H9 (cell line): ENCODE measurements around the gene HMCN1. TPM values are rescaled to one million over a fixed set of nuclear protein-coding genes. Genes with fewer than 3 reads are reported as not detected.

ENCODE experiments used
- DNase-seq: peaks from one replicate; pipeline ENCODE4 v3.0.0-alpha.2; 2017
- H2AFZ ChIP-seq: one replicate; pipeline ENCODE4 v1.6.1; 2013; ENCODE audit warnings: mild to moderate bottlenecking, low read length, control low read depth, moderate library complexity
- H2AK5ac ChIP-seq: 2 replicates; pipeline ENCODE4 v1.6.1; 2013; ENCODE audit warnings: low read length, control low read depth, mixed read lengths; ENCODE audit not compliant: insufficient read length
- H2BK120ac ChIP-seq: one replicate; pipeline ENCODE4 v1.6.1; 2013; ENCODE audit warnings: low read depth, mild to moderate bottlenecking, low read length, control low read depth, inconsistent platforms; ENCODE audit not compliant: poor library complexity, severe bottlenecking
- H2BK12ac ChIP-seq: 2 replicates; pipeline ENCODE4 v1.6.1; 2013; ENCODE audit warnings: low read length, control low read depth, mixed read lengths, low read depth; ENCODE audit not compliant: insufficient read length
- H2BK15ac ChIP-seq: 2 replicates; pipeline ENCODE4 v1.6.1; 2013; ENCODE audit warnings: low read depth, low read length, control low read depth
- H2BK20ac ChIP-seq: one replicate; pipeline ENCODE4 v1.6.1; 2013; ENCODE audit warnings: low read depth, mild to moderate bottlenecking, low read length, control low read depth, inconsistent platforms; ENCODE audit not compliant: poor library complexity, severe bottlenecking
- H2BK5ac ChIP-seq: 2 replicates; pipeline ENCODE4 v1.6.1; 2013; ENCODE audit warnings: low read length, control low read depth, mixed read lengths; ENCODE audit not compliant: insufficient read length
- H3K14ac ChIP-seq: 2 replicates; pipeline ENCODE4 v1.6.1; 2013; ENCODE audit warnings: low read length, control low read depth; ENCODE audit not compliant: insufficient read depth
- H3K18ac ChIP-seq: 2 replicates; pipeline ENCODE4 v1.6.1; 2013; ENCODE audit warnings: low read depth, mild to moderate bottlenecking, mixed read lengths, low read length, control low read depth; ENCODE audit not compliant: insufficient read length
- H3K23ac ChIP-seq: 2 replicates; pipeline ENCODE4 v1.6.1; 2013; ENCODE audit warnings: low read length, control low read depth, mixed read lengths, low read depth; ENCODE audit not compliant: insufficient read length
- H3K23me2 ChIP-seq: 2 replicates; pipeline ENCODE4 v1.6.1; 2013; ENCODE audit warnings: low read depth, mild to moderate bottlenecking, mixed read lengths, low read length, control low read depth; ENCODE audit not compliant: insufficient read length, poor library complexity, severe bottlenecking
- H3K27ac ChIP-seq: 2 replicates; pipeline ENCODE4 v1.5.1; 2013; ENCODE audit warnings: low read length, control low read depth, mixed read lengths, low read depth; ENCODE audit not compliant: insufficient read length
- H3K27me3 ChIP-seq: 2 replicates; pipeline ENCODE4 v1.6.1; 2013; ENCODE audit warnings: low read length, control low read depth, inconsistent platforms; ENCODE audit not compliant: insufficient read depth
- H3K4ac ChIP-seq: 2 replicates; pipeline ENCODE4 v1.6.1; 2013; ENCODE audit warnings: low read depth, mild to moderate bottlenecking, control low read depth, inconsistent platforms, low read length, moderate library complexity
- H3K4me1 ChIP-seq: 2 replicates; pipeline ENCODE4 v1.6.1; 2013; ENCODE audit warnings: low read length, control low read depth, inconsistent platforms; ENCODE audit not compliant: insufficient read depth
- H3K4me2 ChIP-seq: 2 replicates; pipeline ENCODE4 v1.6.1; 2013; ENCODE audit warnings: low read length, control low read depth, mixed read lengths; ENCODE audit not compliant: insufficient read length, insufficient read depth
- H3K56ac ChIP-seq: 2 replicates; pipeline ENCODE4 v1.6.1; 2013; ENCODE audit warnings: low read depth, mild to moderate bottlenecking, mixed read lengths, low read length, control low read depth; ENCODE audit not compliant: insufficient read length
- H3K79me1 ChIP-seq: 2 replicates; pipeline ENCODE4 v1.6.1; 2013; ENCODE audit warnings: low read depth, mild to moderate bottlenecking, moderate library complexity, low read length, control low read depth, inconsistent platforms; ENCODE audit not compliant: insufficient read depth, poor library complexity, severe bottlenecking
- H3K79me2 ChIP-seq: 2 replicates; pipeline ENCODE4 v1.6.1; 2013; ENCODE audit warnings: low read length, control low read depth, inconsistent platforms; ENCODE audit not compliant: insufficient read depth
- H3K9ac ChIP-seq: 2 replicates; pipeline ENCODE4 v1.6.1; 2013; ENCODE audit warnings: low read length, control low read depth, mixed read lengths; ENCODE audit not compliant: insufficient read length; ENCODE audit errors: extremely low read depth
- H3K9me3 ChIP-seq: one replicate; pipeline ENCODE4 v1.6.1; 2013; ENCODE audit warnings: low read depth, low read length, inconsistent platforms; ENCODE audit not compliant: control insufficient read depth
- H3T11ph ChIP-seq: one replicate; pipeline ENCODE4 v1.6.1; 2013; ENCODE audit warnings: mild to moderate bottlenecking, low read length, control low read depth, inconsistent platforms
- H4K20me1 ChIP-seq: one replicate; pipeline ENCODE4 v1.6.1; 2013; ENCODE audit not compliant: control insufficient read depth, insufficient read length, insufficient read depth
- H4K5ac ChIP-seq: 2 replicates; pipeline ENCODE4 v1.6.1; 2013; ENCODE audit warnings: low read depth, mild to moderate bottlenecking, mixed read lengths, low read length, control low read depth; ENCODE audit not compliant: insufficient read length
- H4K8ac ChIP-seq: replicated peaks from 2 replicates; pipeline ENCODE4 v1.6.1; 2013; ENCODE audit warnings: low read length, control low read depth, mixed read lengths, low read depth; ENCODE audit not compliant: insufficient read length
- H4K91ac ChIP-seq: 2 replicates; pipeline ENCODE4 v1.6.1; 2013; ENCODE audit warnings: low read depth, mild to moderate bottlenecking, moderate library complexity, mixed read lengths, low read length, control low read depth; ENCODE audit not compliant: insufficient read length
- H3K27ac Mint-ChIP-seq, 3 experiments: 2 replicates in 2 of 3; 3 replicates in 1 of 3; pipeline ENCODE4 v1.8.0; 2020 to 2021; ENCODE audit warnings: mixed read lengths in 3 of 3, mild to moderate bottlenecking in 1 of 3, moderate library complexity in 1 of 3
- H3K27me3 Mint-ChIP-seq: 2 replicates; pipeline ENCODE4 v1.8.0; 2021; ENCODE audit warnings: low read depth, mild to moderate bottlenecking, moderate library complexity, mixed read lengths
- H3K36me3 Mint-ChIP-seq, 3 experiments: 2 replicates in 2 of 3; 3 replicates in 1 of 3; pipeline ENCODE4 v1.8.0; 2020 to 2021; ENCODE audit warnings: low read depth in 3 of 3, mixed read lengths in 3 of 3; ENCODE audit not compliant: insufficient read depth in 1 of 3
- H3K4me1 Mint-ChIP-seq, 2 experiments: 2 replicates each; pipeline ENCODE4 v1.8.0; 2020; ENCODE audit warnings: mixed read lengths in 2 of 2
- H3K4me3 Mint-ChIP-seq, 2 experiments: 2 replicates in 1 of 2; 3 replicates in 1 of 2; pipeline ENCODE4 v1.8.0; 2020 to 2021; ENCODE audit warnings: mild to moderate bottlenecking in 2 of 2, mixed read lengths in 2 of 2, moderate library complexity in 1 of 2
- H3K9me3 Mint-ChIP-seq, 2 experiments: 2 replicates in 1 of 2; 3 replicates in 1 of 2; pipeline ENCODE4 v1.8.0; 2020; ENCODE audit warnings: mild to moderate bottlenecking in 2 of 2, mixed read lengths in 2 of 2, moderate library complexity in 1 of 2
- CTCF ChIP-seq: fragments of 200-600 bp; sonication (generic); conservative IDR thresholded peaks from 3 replicates; pipeline ENCODE4 v1.8.0; 2021; ENCODE audit warnings: antibody characterized with exemption, mild to moderate bottlenecking
- WGBS: extraction: QIAGEN DNeasy Blood & Tissue Kit; methylation state at CpG from one replicate; pipeline ENCODE4 v1.1.7; 2013; ENCODE audit warnings: missing lambda C conversion rate, low lambda C conversion rate, mixed read lengths; ENCODE audit not compliant: insufficient read length; ENCODE audit errors: extremely low coverage; 5-methylcytosine and 5-hydroxymethylcytosine counted together
- total RNA-seq: library from RNA; stranded (reverse); gene quantifications from 2 replicates; pipeline ENCODE4 v1.2.1, GENCODE V29; 2021

Gene HMCN1
- total RNA-seq, 1 experiment from 2014 or later: 3.3 TPM

GRCh38 chr1:185894791-185895190, 160.6 kb downstream of the HMCN1 start:
- Histone ChIP-seq H3K27ac (no peak overlapping the region), H3K4me1 (no peaks in the 10 kb centered on the region; the same call in 1 of the 2 replicates), H3K4ac (no peak overlapping the region), H3K79me1 (no peaks in the 10 kb centered on the region), H2AFZ (no peak overlapping the region), H2BK20ac (no peak overlapping the region), H3T11ph (no peak overlapping the region), H2BK12ac (no peak overlapping the region), H4K5ac (no peak overlapping the region), H4K91ac (no peak overlapping the region), H2BK5ac (no peak overlapping the region), H4K20me1 (no peaks in the 10 kb centered on the region), H2BK15ac (no peak overlapping the region), H3K56ac (no peak overlapping the region), H3K14ac (no peak overlapping the region), H2BK120ac (no peak overlapping the region), H4K8ac (no peak overlapping the region), H3K18ac (no peak overlapping the region), H3K4me2 (no peak overlapping the region), H2AK5ac (no peak overlapping the region), H3K23me2 (no peaks in the 10 kb centered on the region), H3K9me3 (no peaks in the 10 kb centered on the region), H3K79me2 (no peaks in the 10 kb centered on the region), H3K27me3 (no peaks in the 10 kb centered on the region), H3K9ac (no peak overlapping the region), H3K23ac (no peak overlapping the region)
- H3K36me3 Mint-ChIP-seq: peaks cover 4 to 15% (median 6%) of the 10 kb centered on the region in 3 experiments; a peak in 5 of 7 replicates
- DNase-seq: no peak
- H3K9me3 Mint-ChIP-seq: peaks cover 4 to 6% of the 10 kb centered on the region in 2 experiments; a peak in 4 of 5 replicates
- no peaks in the 10 kb centered on the region for H3K27me3 Mint-ChIP-seq
- TF ChIP-seq CTCF: no peak
- no CpG with 5 or more reads among the region's 3 CpGs for WGBS
- H3K27ac Mint-ChIP-seq: no peak overlapping the region
- no peak overlapping the region for H3K4me3 Mint-ChIP-seq
- peaks cover under 1 to 11% of the 10 kb centered on the region in 2 experiments; a peak in 3 of 4 replicates for H3K4me1 Mint-ChIP-seq
